GM12878 (cell line): Measurements from ENCODE around the gene DNAJC18. TPM values are rescaled to one million over a fixed set of nuclear protein-coding genes. Genes with fewer than 3 reads are reported as not detected.

Experiments used
- ATF2 ChIP-seq: IDR thresholded peaks from 2 replicates; pipeline ENCODE4 v1.6.1; 2012; ENCODE audit warnings: low read length, inconsistent platforms
- BCL3 ChIP-seq: IDR thresholded peaks from 2 replicates; pipeline ENCODE4 v1.6.1; 2011; ENCODE audit warnings: borderline replicate concordance, low read depth, mild to moderate bottlenecking, moderate library complexity, low read length; ENCODE audit not compliant: insufficient read depth, poor library complexity, severe bottlenecking
- CHD2 ChIP-seq: IDR thresholded peaks from 2 replicates; pipeline ENCODE4 v1.6.1; 2011; ENCODE audit warnings: low read depth, low read length, improper control_type of control experiment, borderline replicate concordance
- EZH2 ChIP-seq: IDR thresholded peaks from 2 replicates; pipeline ENCODE4 v1.6.1; 2012; ENCODE audit warnings: low read depth, mild to moderate bottlenecking, control low read depth, inconsistent platforms, low read length, borderline replicate concordance; ENCODE audit not compliant: control insufficient read depth
- GABPA ChIP-seq: IDR thresholded peaks from 2 replicates; pipeline ENCODE4 v1.6.1; 2014; ENCODE audit warnings: antibody characterized with exemption, low read depth, mild to moderate bottlenecking, inconsistent platforms
- IKZF2 ChIP-seq, 2 experiments: fragments of 450-650 bp; IDR thresholded peaks; 2 replicates each; pipeline ENCODE4 v1.6.1; 2017; ENCODE audit warnings: mild to moderate bottlenecking in 2 of 2, moderate library complexity in 2 of 2
- IRF4 ChIP-seq: IDR thresholded peaks from 2 replicates; pipeline ENCODE4 v1.6.1; 2011; ENCODE audit warnings: low read depth, low read length
- JUND ChIP-seq: IDR thresholded peaks from 2 replicates; pipeline ENCODE4 v1.6.1; 2012; ENCODE audit warnings: low read depth, mild to moderate bottlenecking, low read length, improper control_type of control experiment, moderate library complexity
- MTA2 ChIP-seq: fragments of 450-650 bp; IDR thresholded peaks from 2 replicates; pipeline ENCODE4 v1.6.1; 2016; ENCODE audit warnings: low read depth, mild to moderate bottlenecking, moderate library complexity
- MTA3 ChIP-seq: IDR thresholded peaks from 2 replicates; pipeline ENCODE4 v1.6.1; 2012; ENCODE audit warnings: low read length, inconsistent platforms, borderline replicate concordance
- NBN ChIP-seq: fragments of 450-650 bp; IDR thresholded peaks from 2 replicates; pipeline ENCODE4 v1.6.1; 2016
- NFIC ChIP-seq: IDR thresholded peaks from 2 replicates; pipeline ENCODE4 v1.6.1; 2012; ENCODE audit warnings: low read depth, mild to moderate bottlenecking, inconsistent platforms, low read length, moderate library complexity
- NR2C2 ChIP-seq: IDR thresholded peaks from 2 replicates; pipeline ENCODE4 v1.6.1; 2011; ENCODE audit warnings: borderline replicate concordance, low read depth; ENCODE audit not compliant: control insufficient read depth, insufficient read length
- POU2F2 ChIP-seq: IDR thresholded peaks from 3 replicates; pipeline ENCODE4 v1.6.1; 2011; ENCODE audit warnings: low read depth, mild to moderate bottlenecking, low read length, borderline replicate concordance
- SMARCA5 ChIP-seq: fragments of 450-650 bp; IDR thresholded peaks from 2 replicates; pipeline ENCODE4 v1.6.1; 2017; ENCODE audit warnings: mild to moderate bottlenecking
- ZNF207 ChIP-seq: fragments of 450-650 bp; IDR thresholded peaks from 2 replicates; pipeline ENCODE4 v1.6.1; 2014; ENCODE audit warnings: antibody characterized with exemption, mild to moderate bottlenecking, borderline replicate concordance
- ZNF687 ChIP-seq: fragments of 450-650 bp; IDR thresholded peaks from 2 replicates; pipeline ENCODE4 v1.6.1; 2017; ENCODE audit warnings: mild to moderate bottlenecking, moderate library complexity
- polyA plus RNA-seq, 11 experiments: library from polyadenylated mRNA; depleted of rRNA in 4 of 11; unstranded in 6 of 11; stranded (reverse) in 5 of 11; fragments of >200 nt; fragmentation: Nextera tagmentation in 4 of 11; fragmentation: Illumina TruSeq in 1 of 11; extraction: Ambion mirVana in 4 of 11; extraction: Trizol in 1 of 11; gene quantifications; 1 replicate in 1 of 11; 2 replicates in 10 of 11; pipeline versions ENCODE4 v1.2.1 to v1.2.3, GENCODE V29; 2011 to 2016; ENCODE audit warnings: inconsistent platforms in 2 of 11, missing spikeins in 2 of 11, low read depth in 1 of 11
- total RNA-seq, 4 experiments: library from RNA; depleted of rRNA in 3 of 4; stranded (reverse); fragments of >200 nt in 3 of 4; fragmentation: Illumina TruSeq in 1 of 4; extraction: Trizol in 1 of 4; gene quantifications; 2 replicates each; pipeline versions ENCODE4 v1.2.1 to v1.2.3, GENCODE V29; 2013 to 2021
- TF ChIP-seq, protein P1 (sequence below): fragments of 450-650 bp; IDR thresholded peaks from 2 replicates; pipeline ENCODE4 v1.6.1; 2017; ENCODE audit warnings: mild to moderate bottlenecking, low read depth, inconsistent platforms; ENCODE audit not compliant: poor library complexity, severe bottlenecking
- TF ChIP-seq, protein P2 (sequence below): fragments of 450-650 bp; IDR thresholded peaks from 2 replicates; pipeline ENCODE4 v1.6.1; 2014; ENCODE audit warnings: mild to moderate bottlenecking

The DNAJC18 gene
- total and polyA plus RNA-seq, 10 of the 15 experiments (the other 5 are each of a cell fraction or from before 2014, with no cell fraction given) = 6.4 to 26.7 (median 17.7) TPM

- TF ChIP-seq, protein P1, sequence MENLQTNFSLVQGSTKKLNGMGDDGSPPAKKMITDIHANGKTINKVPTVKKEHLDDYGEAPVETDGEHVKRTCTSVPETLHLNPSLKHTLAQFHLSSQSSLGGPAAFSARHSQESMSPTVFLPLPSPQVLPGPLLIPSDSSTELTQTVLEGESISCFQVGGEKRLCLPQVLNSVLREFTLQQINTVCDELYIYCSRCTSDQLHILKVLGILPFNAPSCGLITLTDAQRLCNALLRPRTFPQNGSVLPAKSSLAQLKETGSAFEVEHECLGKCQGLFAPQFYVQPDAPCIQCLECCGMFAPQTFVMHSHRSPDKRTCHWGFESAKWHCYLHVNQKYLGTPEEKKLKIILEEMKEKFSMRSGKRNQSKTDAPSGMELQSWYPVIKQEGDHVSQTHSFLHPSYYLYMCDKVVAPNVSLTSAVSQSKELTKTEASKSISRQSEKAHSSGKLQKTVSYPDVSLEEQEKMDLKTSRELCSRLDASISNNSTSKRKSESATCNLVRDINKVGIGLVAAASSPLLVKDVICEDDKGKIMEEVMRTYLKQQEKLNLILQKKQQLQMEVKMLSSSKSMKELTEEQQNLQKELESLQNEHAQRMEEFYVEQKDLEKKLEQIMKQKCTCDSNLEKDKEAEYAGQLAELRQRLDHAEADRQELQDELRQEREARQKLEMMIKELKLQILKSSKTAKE = peak; percentile 97
- TF ChIP-seq IRF4 = peak; percentile 97
- TF ChIP-seq JUND = peak; percentile 69
- TF ChIP-seq GABPA = no peak; the same call in 1 of the 2 replicates
- TF ChIP-seq, protein P2, sequence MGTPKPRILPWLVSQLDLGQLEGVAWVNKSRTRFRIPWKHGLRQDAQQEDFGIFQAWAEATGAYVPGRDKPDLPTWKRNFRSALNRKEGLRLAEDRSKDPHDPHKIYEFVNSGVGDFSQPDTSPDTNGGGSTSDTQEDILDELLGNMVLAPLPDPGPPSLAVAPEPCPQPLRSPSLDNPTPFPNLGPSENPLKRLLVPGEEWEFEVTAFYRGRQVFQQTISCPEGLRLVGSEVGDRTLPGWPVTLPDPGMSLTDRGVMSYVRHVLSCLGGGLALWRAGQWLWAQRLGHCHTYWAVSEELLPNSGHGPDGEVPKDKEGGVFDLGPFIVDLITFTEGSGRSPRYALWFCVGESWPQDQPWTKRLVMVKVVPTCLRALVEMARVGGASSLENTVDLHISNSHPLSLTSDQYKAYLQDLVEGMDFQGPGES = no peak
- TF ChIP-seq EZH2 = no peak
- 0 out of 2 replicates have a peak, but pooled peaks have one; percentile 32 for TF ChIP-seq CHD2
- TF ChIP-seq MTA2 = peak; percentile 99
- TF ChIP-seq MTA3 = peak; percentile 93; the same call in 1 of the 2 replicates
- TF ChIP-seq SMARCA5 = 0 out of 2 replicates have a peak, but pooled peaks have one; percentile 35
- TF ChIP-seq POU2F2 = peak; percentile 40; the same call in 1 of the 3 replicates
- peak; percentile 91 for TF ChIP-seq BCL3
- peak; percentile 100 for TF ChIP-seq NFIC
- no peak for TF ChIP-seq NR2C2
- 0 out of 2 replicates have a peak, but pooled peaks have one; percentile 16 for TF ChIP-seq ZNF687
- peak; percentile 99 for TF ChIP-seq ATF2
- 0 out of 2 replicates have a peak, but pooled peaks have one; percentile 14 for TF ChIP-seq NBN
- no peak for TF ChIP-seq ZNF207
- peak; percentile 99 to 100 for TF ChIP-seq IKZF2 (IDR thresholded peaks at IDR 0.05)
Observed at GRCh38 chr5:139446956-139447779, 7.8 kb upstream of the DNAJC18 start (continued).
